Panc1 (cell line): ENCODE data around the gene DPEP2.

Experiments used
- POLR2AphosphoS5 ChIP-seq: IDR thresholded peaks from 2 replicates; pipeline ENCODE4 v1.6.1; 2012; ENCODE audit warnings: mild to moderate bottlenecking, low read depth, low read length, moderate library complexity
- TF ChIP-seq, protein P1 (sequence below): fragments of 450-650 bp; IDR thresholded peaks from 2 replicates; pipeline ENCODE4 v1.5.1; 2017; ENCODE audit warnings: mild to moderate bottlenecking

DNA sequence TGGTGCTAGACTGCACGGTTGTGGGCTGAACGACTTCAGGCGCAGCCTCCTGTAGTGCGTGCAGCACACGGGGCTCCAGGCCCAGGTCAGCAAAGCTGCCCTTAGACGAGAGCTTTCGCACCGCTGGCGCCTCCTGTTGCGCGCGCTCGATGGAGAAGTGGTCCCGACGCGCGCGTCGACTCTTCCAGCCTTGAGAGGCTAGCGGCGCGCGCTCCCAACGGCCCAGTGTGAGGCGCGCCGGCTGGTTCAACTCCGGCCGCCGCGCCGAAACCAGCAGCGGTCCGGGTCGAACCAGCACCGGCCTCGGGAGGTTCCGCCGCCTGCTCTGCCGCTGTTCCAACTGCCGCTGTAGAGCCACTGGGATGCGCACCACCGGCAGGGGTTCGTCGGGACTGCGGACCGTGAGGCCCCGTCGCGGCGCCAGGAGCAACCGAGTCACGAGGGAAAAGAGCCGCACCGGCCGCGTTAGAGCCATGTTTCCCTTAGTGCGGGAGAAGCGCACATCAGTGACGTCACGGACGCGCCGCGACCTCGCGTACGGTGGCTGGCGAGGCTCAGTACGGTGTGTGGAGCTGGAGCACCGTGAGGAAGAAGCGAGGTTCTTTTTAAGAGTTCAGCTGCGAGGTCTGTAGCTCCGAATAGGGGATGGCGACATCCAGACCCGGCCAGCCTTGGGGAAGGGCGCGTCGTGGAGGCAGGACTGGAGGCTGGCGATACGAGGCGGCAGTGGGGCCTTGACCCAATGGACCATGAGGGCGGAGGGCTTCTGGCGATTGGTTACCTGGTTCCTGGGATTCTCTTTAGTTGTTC, 23.6 kb upstream of the DPEP2 start, which contains the start of the genes DDX28 and DUS2:
- peak; percentile 90 for TF ChIP-seq POLR2AphosphoS5
- TF ChIP-seq, protein P1, sequence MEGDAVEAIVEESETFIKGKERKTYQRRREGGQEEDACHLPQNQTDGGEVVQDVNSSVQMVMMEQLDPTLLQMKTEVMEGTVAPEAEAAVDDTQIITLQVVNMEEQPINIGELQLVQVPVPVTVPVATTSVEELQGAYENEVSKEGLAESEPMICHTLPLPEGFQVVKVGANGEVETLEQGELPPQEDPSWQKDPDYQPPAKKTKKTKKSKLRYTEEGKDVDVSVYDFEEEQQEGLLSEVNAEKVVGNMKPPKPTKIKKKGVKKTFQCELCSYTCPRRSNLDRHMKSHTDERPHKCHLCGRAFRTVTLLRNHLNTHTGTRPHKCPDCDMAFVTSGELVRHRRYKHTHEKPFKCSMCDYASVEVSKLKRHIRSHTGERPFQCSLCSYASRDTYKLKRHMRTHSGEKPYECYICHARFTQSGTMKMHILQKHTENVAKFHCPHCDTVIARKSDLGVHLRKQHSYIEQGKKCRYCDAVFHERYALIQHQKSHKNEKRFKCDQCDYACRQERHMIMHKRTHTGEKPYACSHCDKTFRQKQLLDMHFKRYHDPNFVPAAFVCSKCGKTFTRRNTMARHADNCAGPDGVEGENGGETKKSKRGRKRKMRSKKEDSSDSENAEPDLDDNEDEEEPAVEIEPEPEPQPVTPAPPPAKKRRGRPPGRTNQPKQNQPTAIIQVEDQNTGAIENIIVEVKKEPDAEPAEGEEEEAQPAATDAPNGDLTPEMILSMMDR: no peak
